ENCODE measurements around the gene PROB1. TPM values are rescaled to one million over a fixed set of nuclear protein-coding genes. Genes with fewer than 3 reads are reported as not detected.

Gene PROB1
- total and polyA plus RNA-seq, 2 of the 13 experiments (the other 11 are each of a cell fraction or from before 2014, with no cell fraction given) = 0.69 to 1.1 TPM

DNA sequence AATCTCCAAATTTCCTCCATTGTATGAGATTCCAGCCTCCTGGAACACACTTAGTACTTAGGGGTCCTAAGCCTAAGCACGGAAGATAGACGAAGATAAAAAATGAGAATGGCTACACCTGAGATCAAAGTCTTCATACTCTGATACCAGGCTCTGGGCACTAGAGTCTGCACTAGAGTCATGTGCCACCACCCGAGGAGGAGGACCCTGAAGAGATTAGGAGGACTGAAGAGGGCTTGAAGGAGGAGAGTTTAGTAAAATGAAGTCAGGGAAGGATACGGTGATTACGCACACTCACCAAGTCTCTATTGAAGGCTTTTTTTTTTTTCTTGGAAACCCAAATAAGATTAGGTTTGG is 9.6 kb upstream of the PROB1 start (continued):
- no peak for TF ChIP-seq ARID5B (CRISPR knock-in tag; IDR thresholded peaks at IDR 0.05)
- TF ChIP-seq UBTF (CRISPR knock-in tag; IDR thresholded peaks at IDR 0.05) = peak; percentile 17; the same call in 1 of the 2 replicates

GRCh38 chr5:139403787-139404483 is 9.0 kb upstream of the PROB1 start, which contains the start of gene SPATA24:
SPATA24 (minus strand) TSS chr5:139404089; CDS start chr5:139404060, 29 bp downstream.
- Histone ChIP-seq H2AFZ (ENCODE audit: low read length) (peak within 1 kb of the TSS; percentile 34), H3K4me3 (replicated peaks in 1 of 3; ENCODE audit: insufficient read depth in 1 of 3, low read depth in 2 of 3, low read length in 3 of 3) (peak within 1 kb of the TSS; percentile 59 to 77 (median 60)), H3K36me3 (replicated peaks in 1 of 2; ENCODE audit: control insufficient read depth in 1 of 2, insufficient read depth in 2 of 2, low read length in 2 of 2) (no peaks in the 10 kb centered on the region; a peak in 2 of 5 replicates), H4K20me1 (ENCODE audit: insufficient read depth, low read length) (no peaks in the 10 kb centered on the region; the same call in 1 of the 2 replicates), H3K9ac (ENCODE audit: insufficient read depth, low read depth, low read length) (peak within 1 kb of the TSS; percentile 76), H3K27me3 (ENCODE audit: control insufficient read depth in 1 of 2, insufficient read depth in 2 of 2, low read length in 2 of 2) (no peaks in the 10 kb centered on the region), H3K4me1 (ENCODE audit: insufficient read depth, low read length) (peaks cover 52% of the 10 kb centered on the region), H3K79me2 (ENCODE audit: insufficient read depth, low read length) (peaks cover 2% of the 10 kb centered on the region), H3K27ac (ENCODE audit: extremely low read length, insufficient read depth, low read length) (peak within 1 kb of the TSS; percentile 78), H3K9me3 (ENCODE audit: low read length) (no peaks in the 10 kb centered on the region), H3K4me2 (ENCODE audit: low read depth, low read length) (peak within 1 kb of the TSS; percentile 99)
- no TSS peak for BruUV-seq (replicated peaks)
- under 1% methylated on average over 27 of the region's 41 CpGs for WGBS (ENCODE audit: low lambda C conversion rate)
- FAIRE-seq (peak; percentile 72), ATAC-seq (peak; percentile 94), DNase-seq (ENCODE audit: low spot score) (peak; percentile 89)
- in situ Hi-C loops (cut with HindIII; ENCODE audit: extremely low pct_ligation_motif_present, low pct_unique_long_range_greater_than_20kb) = no loop called here
- ChIA-PET CTCF (ENCODE audit: low intra/inter-chr PET ratio, low total read pairs) (no interaction called here), POLR2A (interaction anchor here (0.7 to 1.4 kb wide), 8 partner anchors 9 to 99 kb away, joined by 3 to 8 read pairs (median 4); partner anchors contain the start of genes DNAJC18, PROB1 and SLC23A1)
- intact Hi-C loops (cut with micrococcal nuclease; ENCODE audit: unreplicated experiment) = loop anchor here (2.0 kb wide), 1 partner anchor 19 kb away; no protein-coding TSS in a partner anchor
- no peak for TF ChIP-seq ADNP (CRISPR knock-in tag; IDR thresholded peaks at IDR 0.05)
- TF ChIP-seq NFRKB (IDR thresholded peaks at IDR 0.05) = no peak
- no peak for TF ChIP-seq U2AF2 (IDR thresholded peaks at IDR 0.05; ENCODE audit: low read depth, low read length)
- peak; percentile 65; the same call in 1 of the 2 replicates for TF ChIP-seq PHF8 (CRISPR knock-in tag; IDR thresholded peaks at IDR 0.05)
- no peak for TF ChIP-seq NFIB (CRISPR knock-in tag; IDR thresholded peaks at IDR 0.05; ENCODE audit: borderline replicate concordance)
- TF ChIP-seq RFXANK (CRISPR knock-in tag; IDR thresholded peaks at IDR 0.05) = peak; percentile 46; the same call in 1 of the 2 replicates
- TF ChIP-seq HNRNPLL (IDR thresholded peaks at IDR 0.05; ENCODE audit: low read depth, low read length, poor library complexity, severe bottlenecking) = no peak
- TF ChIP-seq HNRNPL (IDR thresholded peaks at IDR 0.05; ENCODE audit: low read depth, low read length) = no peak
- TF ChIP-seq POGZ (CRISPR knock-in tag; IDR thresholded peaks at IDR 0.05) = peak; percentile 48; the same call in 1 of the 2 replicates
- no peak; the same call in 1 of the 2 replicates for TF ChIP-seq ZSCAN21 (CRISPR knock-in tag; IDR thresholded peaks at IDR 0.05; ENCODE audit: borderline replicate concordance)
- TF ChIP-seq SMC3 (IDR thresholded peaks at IDR 0.05; ENCODE audit: low read length) = no peak
- TF ChIP-seq ZNF232 (CRISPR knock-in tag; IDR thresholded peaks at IDR 0.05; ENCODE audit: borderline replicate concordance) = 0 out of 2 replicates have a peak, but pooled peaks have one; percentile 23
- 0 out of 2 replicates have a peak, but pooled peaks have one; percentile 40 for TF ChIP-seq SRF (IDR thresholded peaks at IDR 0.05; ENCODE audit: low read depth, low read length)
